ENCODE measurements around the gene MBNL1.

DNA sequence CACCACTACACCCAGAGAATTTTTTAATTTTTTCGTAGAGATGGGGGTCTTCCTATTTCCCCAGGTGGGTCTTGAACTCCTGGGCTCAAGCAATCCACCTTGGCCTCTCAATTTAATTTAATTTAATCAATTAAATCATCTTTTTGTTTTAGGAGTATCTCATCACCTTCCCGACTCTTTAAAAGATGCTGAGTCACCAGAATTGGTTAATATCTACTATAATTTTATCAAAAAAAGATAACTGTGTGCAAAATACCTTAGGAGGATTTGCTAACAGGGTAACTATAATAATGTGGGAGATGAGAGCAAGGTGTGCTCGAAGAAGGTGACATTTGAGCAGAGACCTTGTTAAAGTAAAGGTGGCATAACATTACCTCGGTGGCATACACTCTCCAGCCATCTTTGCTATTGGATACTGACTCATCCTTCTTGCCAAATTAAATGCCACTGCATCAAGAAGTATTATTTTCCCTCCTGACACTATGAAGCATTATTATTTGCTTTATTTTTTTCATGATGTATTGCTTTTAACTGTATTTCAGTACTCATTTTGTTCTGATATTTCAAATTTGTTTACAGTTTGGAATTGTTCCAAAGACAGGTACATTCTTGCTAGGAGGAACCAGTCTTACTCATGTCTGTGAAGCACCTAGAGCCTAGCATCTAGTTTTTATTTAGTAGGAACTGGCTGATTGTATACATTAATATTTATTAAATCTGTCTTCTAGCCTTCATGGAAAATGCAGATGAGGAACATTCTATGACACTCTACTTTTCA is 200.7 kb downstream of the MBNL1 start:
- TF ChIP-seq, protein P1, sequence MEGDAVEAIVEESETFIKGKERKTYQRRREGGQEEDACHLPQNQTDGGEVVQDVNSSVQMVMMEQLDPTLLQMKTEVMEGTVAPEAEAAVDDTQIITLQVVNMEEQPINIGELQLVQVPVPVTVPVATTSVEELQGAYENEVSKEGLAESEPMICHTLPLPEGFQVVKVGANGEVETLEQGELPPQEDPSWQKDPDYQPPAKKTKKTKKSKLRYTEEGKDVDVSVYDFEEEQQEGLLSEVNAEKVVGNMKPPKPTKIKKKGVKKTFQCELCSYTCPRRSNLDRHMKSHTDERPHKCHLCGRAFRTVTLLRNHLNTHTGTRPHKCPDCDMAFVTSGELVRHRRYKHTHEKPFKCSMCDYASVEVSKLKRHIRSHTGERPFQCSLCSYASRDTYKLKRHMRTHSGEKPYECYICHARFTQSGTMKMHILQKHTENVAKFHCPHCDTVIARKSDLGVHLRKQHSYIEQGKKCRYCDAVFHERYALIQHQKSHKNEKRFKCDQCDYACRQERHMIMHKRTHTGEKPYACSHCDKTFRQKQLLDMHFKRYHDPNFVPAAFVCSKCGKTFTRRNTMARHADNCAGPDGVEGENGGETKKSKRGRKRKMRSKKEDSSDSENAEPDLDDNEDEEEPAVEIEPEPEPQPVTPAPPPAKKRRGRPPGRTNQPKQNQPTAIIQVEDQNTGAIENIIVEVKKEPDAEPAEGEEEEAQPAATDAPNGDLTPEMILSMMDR (conservative IDR thresholded peaks at IDR 0.05; ENCODE audit: low read depth, low read length) = no peak
- TF ChIP-seq EZH2 (IDR thresholded peaks at IDR 0.05; ENCODE audit: borderline replicate concordance, low read depth, low read length, poor library complexity, severe bottlenecking) = no peak
